ENCODE results near the gene ERGIC1. TPM values are rescaled to one million over a fixed set of nuclear protein-coding genes. Genes with fewer than 3 reads are reported as not detected.

ERGIC1 gene
- total and polyA plus RNA-seq, 2 of the 13 experiments (the other 11 are each of a cell fraction or from before 2014, with no cell fraction given), result 78.5 to 184 TPM

DNA sequence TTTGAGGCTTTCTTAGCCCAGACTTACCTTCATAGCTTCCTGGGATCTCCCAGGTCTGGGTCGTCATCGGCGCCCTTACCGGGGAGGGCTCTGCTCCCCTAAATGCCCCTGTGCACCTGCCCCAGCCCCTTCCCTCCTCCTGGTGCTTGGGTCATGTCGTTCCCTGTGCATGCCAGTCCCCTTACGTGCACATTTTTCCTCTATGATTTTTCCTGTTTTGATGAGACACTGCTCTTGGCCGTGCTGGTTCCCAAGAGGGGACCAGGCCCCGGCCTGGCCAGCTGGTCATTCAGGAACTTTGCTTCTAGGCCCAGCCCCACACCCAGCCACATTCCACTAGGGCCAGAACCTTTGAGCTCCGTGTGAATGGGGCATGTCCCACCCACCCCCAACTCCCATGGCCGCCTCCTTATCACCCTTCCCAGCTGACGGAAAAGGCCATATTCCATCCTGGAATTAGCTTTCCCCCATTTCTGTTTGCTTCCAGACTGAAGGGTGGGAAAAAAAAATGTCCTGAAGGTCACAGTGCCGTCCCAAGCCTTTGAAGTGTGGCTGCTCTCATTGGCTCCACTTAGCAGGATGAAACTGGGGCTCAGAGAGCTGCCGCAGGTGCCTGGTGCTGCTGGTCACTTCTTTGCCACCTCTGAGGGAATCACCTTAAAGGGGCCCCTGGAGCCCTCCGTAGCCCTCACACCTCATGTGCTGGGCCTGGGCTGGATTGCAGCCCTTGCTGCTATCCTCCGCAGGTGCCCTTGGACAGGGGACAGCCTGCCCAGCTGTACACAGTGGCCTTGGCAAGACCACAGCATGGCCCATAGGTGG, 25.1 kb downstream of the ERGIC1 start (continued):
- TF ChIP-seq ZNF329 (CRISPR knock-in tag; IDR thresholded peaks at IDR 0.05; ENCODE audit: low read depth), result no peak
- no peak for TF ChIP-seq MBNL3 (CRISPR knock-in tag; conservative IDR thresholded peaks at IDR 0.05)
- TF ChIP-seq MAF1 (CRISPR knock-in tag; IDR thresholded peaks at IDR 0.05; ENCODE audit: borderline replicate concordance), result no peak
- TF ChIP-seq CREB1 (IDR thresholded peaks at IDR 0.05), result no peak
- peak; percentile 75; the same call in 1 of the 2 replicates for TF ChIP-seq CREB1 (CRISPR knock-in tag; IDR thresholded peaks at IDR 0.05)
- no peak for TF ChIP-seq SP1 (IDR thresholded peaks at IDR 0.05)
- TF ChIP-seq SP1 (CRISPR knock-in tag; IDR thresholded peaks at IDR 0.05), result peak; percentile 57; the same call in 1 of the 2 replicates
- no peak for TF ChIP-seq SMAD3 (CRISPR knock-in tag; IDR thresholded peaks at IDR 0.05)
- TF ChIP-seq HNRNPH1 (optimal IDR thresholded peaks at IDR 0.05; ENCODE audit: low read depth, low read length), result no peak
- TF ChIP-seq ZKSCAN8 (CRISPR knock-in tag; IDR thresholded peaks at IDR 0.05; ENCODE audit: borderline replicate concordance), result peak; percentile 74
- TF ChIP-seq ZNF878 (CRISPR knock-in tag; IDR thresholded peaks at IDR 0.05), result peak; percentile 91
- TF ChIP-seq, protein P1, sequence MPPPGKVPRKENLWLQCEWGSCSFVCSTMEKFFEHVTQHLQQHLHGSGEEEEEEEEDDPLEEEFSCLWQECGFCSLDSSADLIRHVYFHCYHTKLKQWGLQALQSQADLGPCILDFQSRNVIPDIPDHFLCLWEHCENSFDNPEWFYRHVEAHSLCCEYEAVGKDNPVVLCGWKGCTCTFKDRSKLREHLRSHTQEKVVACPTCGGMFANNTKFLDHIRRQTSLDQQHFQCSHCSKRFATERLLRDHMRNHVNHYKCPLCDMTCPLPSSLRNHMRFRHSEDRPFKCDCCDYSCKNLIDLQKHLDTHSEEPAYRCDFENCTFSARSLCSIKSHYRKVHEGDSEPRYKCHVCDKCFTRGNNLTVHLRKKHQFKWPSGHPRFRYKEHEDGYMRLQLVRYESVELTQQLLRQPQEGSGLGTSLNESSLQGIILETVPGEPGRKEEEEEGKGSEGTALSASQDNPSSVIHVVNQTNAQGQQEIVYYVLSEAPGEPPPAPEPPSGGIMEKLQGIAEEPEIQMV (CRISPR knock-in tag; IDR thresholded peaks at IDR 0.05; ENCODE audit: low read depth), result peak; percentile 70; the same call in 1 of the 2 replicates
- TF ChIP-seq RELA (CRISPR knock-in tag; IDR thresholded peaks at IDR 0.05), result 0 out of 2 replicates have a peak, but pooled peaks have one; percentile 40
- TF ChIP-seq YEATS4 (CRISPR knock-in tag; IDR thresholded peaks at IDR 0.05; ENCODE audit: borderline replicate concordance), result peak; percentile 74
- TF ChIP-seq KLF9 (CRISPR knock-in tag; IDR thresholded peaks at IDR 0.05; ENCODE audit: low read depth), result no peak
- no peak for TF ChIP-seq GPN1 (CRISPR knock-in tag; IDR thresholded peaks at IDR 0.05; ENCODE audit: borderline replicate concordance)
- TF ChIP-seq ZFAT (CRISPR knock-in tag; conservative IDR thresholded peaks at IDR 0.05), result no peak
- TF ChIP-seq PTBP1 (IDR thresholded peaks at IDR 0.05; ENCODE audit: low read depth, low read length, poor library complexity, severe bottlenecking), result no peak
- TF ChIP-seq ZNF326 (CRISPR knock-in tag; IDR thresholded peaks at IDR 0.05; ENCODE audit: borderline replicate concordance), result no peak
- TF ChIP-seq, protein P2, sequence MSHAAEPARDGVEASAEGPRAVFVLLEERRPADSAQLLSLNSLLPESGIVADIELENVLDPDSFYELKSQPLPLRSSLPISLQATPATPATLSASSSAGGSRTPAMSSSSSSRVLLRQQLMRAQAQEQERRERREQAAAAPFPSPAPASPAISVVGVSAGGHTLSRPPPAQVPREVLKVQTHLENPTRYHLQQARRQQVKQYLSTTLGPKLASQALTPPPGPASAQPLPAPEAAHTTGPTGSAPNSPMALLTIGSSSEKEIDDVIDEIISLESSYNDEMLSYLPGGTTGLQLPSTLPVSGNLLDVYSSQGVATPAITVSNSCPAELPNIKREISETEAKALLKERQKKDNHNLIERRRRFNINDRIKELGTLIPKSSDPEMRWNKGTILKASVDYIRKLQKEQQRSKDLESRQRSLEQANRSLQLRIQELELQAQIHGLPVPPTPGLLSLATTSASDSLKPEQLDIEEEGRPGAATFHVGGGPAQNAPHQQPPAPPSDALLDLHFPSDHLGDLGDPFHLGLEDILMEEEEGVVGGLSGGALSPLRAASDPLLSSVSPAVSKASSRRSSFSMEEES (CRISPR knock-in tag; IDR thresholded peaks at IDR 0.05), result peak; percentile 40
- no peak for TF ChIP-seq CENPT (CRISPR knock-in tag; IDR thresholded peaks at IDR 0.05; ENCODE audit: low read depth)
- TF ChIP-seq ZNF614 (CRISPR knock-in tag; IDR thresholded peaks at IDR 0.05; ENCODE audit: borderline replicate concordance), result no peak
- TF ChIP-seq SAP130 (CRISPR knock-in tag; IDR thresholded peaks at IDR 0.05; ENCODE audit: low read depth), result peak; percentile 67
- TF ChIP-seq, protein P3, sequence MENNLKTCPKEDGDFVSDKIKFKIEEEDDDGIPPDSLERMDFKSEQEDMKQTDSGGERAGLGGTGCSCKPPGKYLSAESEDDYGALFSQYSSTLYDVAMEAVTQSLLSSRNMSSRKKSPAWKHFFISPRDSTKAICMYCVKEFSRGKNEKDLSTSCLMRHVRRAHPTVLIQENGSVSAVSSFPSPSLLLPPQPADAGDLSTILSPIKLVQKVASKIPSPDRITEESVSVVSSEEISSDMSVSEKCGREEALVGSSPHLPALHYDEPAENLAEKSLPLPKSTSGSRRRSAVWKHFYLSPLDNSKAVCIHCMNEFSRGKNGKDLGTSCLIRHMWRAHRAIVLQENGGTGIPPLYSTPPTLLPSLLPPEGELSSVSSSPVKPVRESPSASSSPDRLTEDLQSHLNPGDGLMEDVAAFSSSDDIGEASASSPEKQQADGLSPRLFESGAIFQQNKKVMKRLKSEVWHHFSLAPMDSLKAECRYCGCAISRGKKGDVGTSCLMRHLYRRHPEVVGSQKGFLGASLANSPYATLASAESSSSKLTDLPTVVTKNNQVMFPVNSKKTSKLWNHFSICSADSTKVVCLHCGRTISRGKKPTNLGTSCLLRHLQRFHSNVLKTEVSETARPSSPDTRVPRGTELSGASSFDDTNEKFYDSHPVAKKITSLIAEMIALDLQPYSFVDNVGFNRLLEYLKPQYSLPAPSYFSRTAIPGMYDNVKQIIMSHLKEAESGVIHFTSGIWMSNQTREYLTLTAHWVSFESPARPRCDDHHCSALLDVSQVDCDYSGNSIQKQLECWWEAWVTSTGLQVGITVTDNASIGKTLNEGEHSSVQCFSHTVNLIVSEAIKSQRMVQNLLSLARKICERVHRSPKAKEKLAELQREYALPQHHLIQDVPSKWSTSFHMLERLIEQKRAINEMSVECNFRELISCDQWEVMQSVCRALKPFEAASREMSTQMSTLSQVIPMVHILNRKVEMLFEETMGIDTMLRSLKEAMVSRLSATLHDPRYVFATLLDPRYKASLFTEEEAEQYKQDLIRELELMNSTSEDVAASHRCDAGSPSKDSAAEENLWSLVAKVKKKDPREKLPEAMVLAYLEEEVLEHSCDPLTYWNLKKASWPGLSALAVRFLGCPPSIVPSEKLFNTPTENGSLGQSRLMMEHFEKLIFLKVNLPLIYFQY (CRISPR knock-in tag; IDR thresholded peaks at IDR 0.05; ENCODE audit: borderline replicate concordance), result no peak; the same call in 1 of the 2 replicates
